ENCODE results near the gene SEMA3G.

SEMA3G gene

DNA sequence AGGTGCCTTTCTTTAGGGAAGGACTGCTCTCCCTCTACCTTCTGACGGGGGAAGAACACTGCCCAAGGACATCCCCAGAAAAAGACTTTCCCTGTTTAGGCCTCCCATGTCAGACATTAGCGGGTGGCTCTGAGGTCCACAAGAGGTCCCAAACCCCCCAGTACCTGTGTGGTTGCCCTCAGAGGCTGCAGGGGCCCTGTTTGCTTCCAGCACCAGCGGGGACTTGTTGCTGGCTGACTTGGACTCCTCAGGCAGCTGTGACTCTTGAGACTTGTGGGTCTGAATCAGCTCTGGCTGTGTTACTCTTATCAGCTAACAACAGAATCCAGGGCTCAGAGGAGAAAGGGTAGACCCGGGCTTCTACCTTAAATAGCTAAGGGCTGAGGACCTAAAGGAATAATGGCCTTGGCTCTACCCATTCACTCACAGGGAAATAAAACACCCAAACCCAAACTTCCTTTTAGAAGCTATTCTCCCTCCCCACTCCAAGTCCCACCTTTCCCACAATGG, 39.2 kb downstream of the SEMA3G start:
- H3K4me3 ChIP-seq (ENCODE audit: low read length): peak overlapping the region; percentile 37
- TF ChIP-seq CTCF (IDR thresholded peaks at IDR 0.05; ENCODE audit: insufficient read depth, low read depth, low read length, missing control alignments): no peak
- DNase-seq (ENCODE audit: low read depth): peak; percentile 47

DNA sequence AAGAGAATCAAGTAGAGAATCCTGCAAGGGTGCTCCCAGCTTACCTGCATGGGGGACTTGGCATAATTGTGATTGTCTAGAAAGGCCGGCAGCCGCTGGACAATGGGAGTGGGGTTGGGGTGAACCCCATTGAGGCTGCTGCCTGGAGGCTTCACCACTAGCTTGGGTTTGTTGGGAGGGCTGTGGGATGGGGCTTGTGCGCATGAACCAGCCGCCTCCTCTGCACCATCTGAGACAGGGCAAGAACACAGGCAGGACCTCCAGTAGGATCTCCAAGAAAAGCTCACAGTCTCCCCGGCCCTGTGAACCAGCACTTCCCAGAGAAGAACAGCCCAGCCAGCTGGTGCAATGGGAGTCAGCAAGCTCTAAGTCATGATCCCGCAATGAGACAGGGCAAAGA, 39.8 kb downstream of the SEMA3G start:
- no peak for DNase-seq (ENCODE audit: low read depth)
- no peak for TF ChIP-seq CTCF (IDR thresholded peaks at IDR 0.05; ENCODE audit: insufficient read depth, low read depth, low read length, missing control alignments)
- H3K4me3 ChIP-seq (ENCODE audit: low read length): no peak overlapping the region

DNA sequence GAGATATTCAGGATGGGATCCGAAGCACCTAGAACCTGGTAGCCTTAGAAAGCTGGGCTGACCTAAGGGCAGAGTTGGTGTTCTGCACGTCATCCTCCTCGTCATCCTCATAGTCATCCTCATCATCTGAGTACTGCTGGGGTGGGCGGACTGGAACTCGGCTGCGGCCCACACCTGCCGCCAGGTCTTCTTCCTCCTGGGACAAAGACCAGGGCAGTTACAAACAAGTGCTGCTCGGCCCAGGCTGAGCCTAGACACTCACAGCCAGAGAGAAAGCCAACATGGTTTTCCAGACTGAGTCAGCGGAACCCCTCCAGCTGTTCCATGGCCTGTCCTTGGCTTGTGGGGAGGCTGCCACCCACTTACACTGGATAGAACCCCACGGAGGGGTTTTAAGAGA, 40.5 kb downstream of the SEMA3G start:
- no peak for DNase-seq (ENCODE audit: low read depth)
- no peak overlapping the region for H3K4me3 ChIP-seq (ENCODE audit: low read length)
- no peak for TF ChIP-seq CTCF (IDR thresholded peaks at IDR 0.05; ENCODE audit: insufficient read depth, low read depth, low read length, missing control alignments)

DNA sequence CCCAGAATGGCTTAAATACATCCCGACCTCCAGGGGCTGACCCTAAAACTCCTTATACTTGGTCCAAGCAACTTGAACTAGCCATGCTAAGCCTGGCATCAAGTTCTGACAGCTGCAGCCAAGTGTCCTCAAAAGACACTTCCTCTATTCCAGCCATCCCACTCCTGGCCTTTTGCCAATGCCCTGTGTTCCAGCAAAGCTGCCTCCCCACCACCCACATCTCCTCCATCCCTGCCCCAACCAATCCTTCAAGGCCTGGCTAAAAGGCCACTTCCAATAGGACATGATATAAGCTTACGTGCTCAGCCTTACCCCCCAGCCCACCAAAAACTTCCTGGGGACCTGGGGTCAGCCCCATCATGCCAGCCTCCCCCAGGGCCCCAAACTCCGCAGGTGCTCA, 40.9 kb downstream of the SEMA3G start:
- H3K4me3 ChIP-seq (ENCODE audit: low read length): no peak overlapping the region
- DNase-seq (ENCODE audit: low read depth): no peak
- no peak for TF ChIP-seq CTCF (IDR thresholded peaks at IDR 0.05; ENCODE audit: insufficient read depth, low read depth, low read length, missing control alignments)

DNA sequence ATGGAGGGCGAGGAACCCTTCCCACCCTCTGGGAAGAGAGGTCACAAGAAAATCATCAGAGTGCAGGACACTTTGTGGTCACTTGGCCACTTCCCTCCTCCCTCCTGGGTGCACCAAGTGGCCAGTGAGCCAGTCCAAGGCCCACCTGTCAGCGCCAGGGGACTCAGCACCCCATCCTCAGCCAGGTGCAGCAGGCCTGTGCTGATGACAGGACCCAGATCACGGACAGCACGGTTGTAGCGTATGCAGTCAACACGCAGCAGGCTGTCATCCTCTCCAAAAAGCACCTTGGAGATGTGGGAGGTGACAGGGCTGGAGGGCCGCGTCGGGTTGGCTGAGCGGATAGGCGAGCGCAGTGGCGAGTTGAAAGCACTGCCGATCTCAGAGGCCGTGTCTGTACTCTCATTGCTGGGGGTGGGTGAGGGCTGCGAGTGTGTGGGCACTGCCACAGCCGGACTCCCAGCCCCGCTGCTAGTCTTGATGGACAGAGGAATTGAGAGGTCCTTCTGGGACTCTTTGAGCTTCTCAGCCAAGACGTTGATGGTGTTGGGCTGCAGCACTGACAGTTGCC, 41.5 kb downstream of the SEMA3G start:
- no peak overlapping the region for H3K4me3 ChIP-seq (ENCODE audit: low read length)
- TF ChIP-seq CTCF (IDR thresholded peaks at IDR 0.05; ENCODE audit: insufficient read depth, low read depth, low read length, missing control alignments): no peak
- DNase-seq (ENCODE audit: low read depth): no peak

GRCh38 chr3:52402706-52403270, 42.1 kb downstream of the SEMA3G start:
- H3K4me3 ChIP-seq (ENCODE audit: low read length): no peak overlapping the region
- no peak for TF ChIP-seq CTCF (IDR thresholded peaks at IDR 0.05; ENCODE audit: insufficient read depth, low read depth, low read length, missing control alignments)
- DNase-seq (ENCODE audit: low read depth): no peak

DNA sequence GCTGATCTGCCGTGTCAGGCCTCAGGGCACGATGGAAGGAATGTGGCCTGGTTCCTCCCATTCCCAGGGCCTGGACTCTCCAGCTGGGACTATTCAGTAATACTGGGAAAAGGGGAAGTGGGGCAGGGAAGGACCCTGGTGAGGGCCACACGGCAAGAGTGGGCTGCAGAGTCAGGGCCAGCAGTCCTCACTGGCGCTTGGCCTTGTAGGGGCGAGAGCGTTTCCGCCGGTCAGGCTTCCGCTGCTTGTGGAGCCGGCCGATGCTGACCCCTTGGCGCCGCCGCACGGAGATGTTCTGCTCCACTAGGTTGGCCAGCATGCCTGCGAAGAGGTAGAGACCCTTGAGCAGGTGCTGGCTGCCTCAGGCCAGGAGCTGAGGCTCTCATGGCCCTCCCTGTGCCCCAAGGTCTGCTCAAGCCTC, 42.8 kb downstream of the SEMA3G start:
- TF ChIP-seq CTCF (IDR thresholded peaks at IDR 0.05; ENCODE audit: insufficient read depth, low read depth, low read length, missing control alignments): no peak
- no peak overlapping the region for H3K4me3 ChIP-seq (ENCODE audit: low read length)
- DNase-seq (ENCODE audit: low read depth): no peak
